Lower leg skin (tissue), 4 donors: ENCODE results near the gene TSC22D3. TPM values are rescaled to one million over a fixed set of nuclear protein-coding genes. Genes with fewer than 3 reads are reported as not detected.

Experiments
- DNase-seq, 2 donors: peaks; one replicate each; pipeline ENCODE4 v3.0.0-alpha.2; 2019; ENCODE audit warnings: low spot score in 2 of 2
- H3K4me3 ChIP-seq: fragments of 200-600 bp; sonication (generic); 2 replicates; pipeline ENCODE4 v1.5.1; 2017; ENCODE audit warnings: mild to moderate bottlenecking, low read depth; ENCODE audit not compliant: poor library complexity, severe bottlenecking
- CTCF ChIP-seq, 3 donors: fragments of 450-650 bp; IDR thresholded peaks; one replicate each; pipeline ENCODE4 v1.5.1; 2016; ENCODE audit warnings: antibody characterized with exemption in 3 of 3, mild to moderate bottlenecking in 3 of 3, moderate library complexity in 2 of 3
- POLR2A ChIP-seq, 2 donors: fragments of 450-650 bp; IDR thresholded peaks; one replicate each; pipeline ENCODE4 v1.6.1; 2016 to 2017; ENCODE audit warnings: antibody characterized with exemption in 2 of 2, mild to moderate bottlenecking in 1 of 2, moderate library complexity in 1 of 2
- WGBS, 2 donors: methylation state at CpG; one replicate each; pipeline ENCODE4 v1.1.5; 2018; 5-methylcytosine and 5-hydroxymethylcytosine counted together
- intact Hi-C: fragments of 100-400 bp; cut with DNase I; formaldehyde crosslinking; loops from one replicate; pipeline ENCODE4 v1.15.0; 2023; ENCODE audit warnings: low total_unique reads
- total RNA-seq, 4 donors: library from RNA; depleted of rRNA; stranded (reverse); fragments of >200 nt; gene quantifications; one replicate each; pipeline ENCODE4 v1.1.0, GENCODE V29; 2016

TSC22D3 gene
- total RNA-seq, 4 donors from 2014 or later = 474 to 1,005 (median 756) TPM

DNA sequence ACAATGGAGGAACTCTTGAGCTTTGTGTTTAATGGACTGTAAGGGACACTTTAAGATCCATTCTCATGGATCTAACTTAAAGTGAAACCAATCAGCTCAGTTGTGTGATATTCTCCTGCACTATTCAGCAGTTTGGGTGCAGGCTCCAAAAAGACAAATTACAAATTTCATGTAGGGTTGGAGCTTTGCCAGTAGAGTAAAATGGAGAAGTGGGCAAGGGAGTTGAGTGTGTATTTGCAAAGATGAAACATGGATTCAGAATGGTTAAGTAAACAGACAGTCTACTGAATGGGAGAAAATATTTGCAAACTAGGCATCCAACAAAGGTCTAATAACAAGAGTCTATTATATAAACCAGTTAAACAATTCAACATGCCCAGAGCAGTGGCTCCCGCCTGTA lies 28.8 kb upstream of the TSC22D3 start:
- no peak for TF ChIP-seq POLR2A (IDR thresholded peaks at IDR 0.05)
- no peak for TF ChIP-seq CTCF (IDR thresholded peaks at IDR 0.05)
- no peak for DNase-seq
- WGBS, 2 donors = 22 to 76% methylated on average over 1 of the region's 1 CpG
- intact Hi-C loops = no loop called here
- H3K4me3 ChIP-seq = no peak overlapping the region

DNA sequence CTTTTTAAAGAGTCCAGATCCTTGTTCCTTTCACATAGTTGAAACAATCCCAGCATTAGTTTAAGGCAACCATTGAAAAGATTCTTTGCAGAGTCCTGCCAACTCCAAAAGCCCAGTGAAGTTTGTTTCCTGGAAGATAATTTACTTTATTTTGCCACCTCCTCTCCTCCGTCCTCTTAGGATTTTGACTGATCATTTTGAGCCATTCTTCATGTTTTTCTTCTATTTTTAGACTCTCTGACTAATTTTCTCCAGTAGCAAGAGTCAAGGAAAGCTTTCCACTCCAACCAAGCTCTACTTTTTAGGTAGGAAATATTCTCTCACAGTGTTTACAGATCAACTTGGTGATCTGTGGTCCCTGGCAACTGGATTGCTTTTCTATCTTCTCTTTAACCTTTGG lies 12.2 kb upstream of the TSC22D3 start:
- intact Hi-C loops = no loop called here
- 6 to 8% methylated on average over 1 of the region's 1 CpG for WGBS, 2 donors
- no peak for DNase-seq
- TF ChIP-seq POLR2A (IDR thresholded peaks at IDR 0.05) (no peak), CTCF (IDR thresholded peaks at IDR 0.05) (no peak)
- no peak overlapping the region for H3K4me3 ChIP-seq

- DNase-seq = peak in 1 of 2 donors; percentile 62
- TF ChIP-seq POLR2A (IDR thresholded peaks at IDR 0.05) = no peak
- TF ChIP-seq CTCF (IDR thresholded peaks at IDR 0.05) = no peak
- no peak overlapping the region for H3K4me3 ChIP-seq
- intact Hi-C loops = no loop called here
- 92 to 94% methylated on average over 9 of the region's 9 CpGs for WGBS, 2 donors
Measured at GRCh38 chrX:107780525-107780924, 4.9 kb upstream of the TSC22D3 start.

DNA sequence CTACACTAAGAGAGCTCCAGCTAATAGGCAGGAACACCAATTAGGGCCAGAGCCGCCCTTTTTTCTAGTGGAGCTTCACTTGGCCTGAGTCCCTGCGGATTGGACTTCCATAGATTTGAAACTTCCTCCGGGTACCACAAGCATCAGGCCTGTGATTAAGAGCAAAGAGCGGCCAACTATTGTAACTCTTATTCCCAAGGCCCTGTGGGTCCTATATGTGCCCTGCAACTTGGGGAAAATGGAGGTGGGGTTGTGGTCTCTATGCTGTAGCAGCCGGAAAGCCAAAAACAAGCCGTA lies 1.9 kb upstream of the TSC22D3 start, which contains the start of gene NCBP2L:
Gene NCBP2L (plus strand): TSS at position 198 of the 297 bp plus-strand sequence. CDS start 16,488 bp downstream, outside the sequence.
- TF ChIP-seq CTCF (IDR thresholded peaks at IDR 0.05) (no peak), POLR2A (IDR thresholded peaks at IDR 0.05) (no peak)
- DNase-seq = no peak
- 46 to 60% methylated on average over 6 of the region's 6 CpGs for WGBS, 2 donors
- H3K4me3 ChIP-seq = no peak within 1 kb of the TSS
- intact Hi-C loops = loop anchor here (5.0 kb wide), 1 partner anchor 115 kb away; no protein-coding TSS in a partner anchor

DNA sequence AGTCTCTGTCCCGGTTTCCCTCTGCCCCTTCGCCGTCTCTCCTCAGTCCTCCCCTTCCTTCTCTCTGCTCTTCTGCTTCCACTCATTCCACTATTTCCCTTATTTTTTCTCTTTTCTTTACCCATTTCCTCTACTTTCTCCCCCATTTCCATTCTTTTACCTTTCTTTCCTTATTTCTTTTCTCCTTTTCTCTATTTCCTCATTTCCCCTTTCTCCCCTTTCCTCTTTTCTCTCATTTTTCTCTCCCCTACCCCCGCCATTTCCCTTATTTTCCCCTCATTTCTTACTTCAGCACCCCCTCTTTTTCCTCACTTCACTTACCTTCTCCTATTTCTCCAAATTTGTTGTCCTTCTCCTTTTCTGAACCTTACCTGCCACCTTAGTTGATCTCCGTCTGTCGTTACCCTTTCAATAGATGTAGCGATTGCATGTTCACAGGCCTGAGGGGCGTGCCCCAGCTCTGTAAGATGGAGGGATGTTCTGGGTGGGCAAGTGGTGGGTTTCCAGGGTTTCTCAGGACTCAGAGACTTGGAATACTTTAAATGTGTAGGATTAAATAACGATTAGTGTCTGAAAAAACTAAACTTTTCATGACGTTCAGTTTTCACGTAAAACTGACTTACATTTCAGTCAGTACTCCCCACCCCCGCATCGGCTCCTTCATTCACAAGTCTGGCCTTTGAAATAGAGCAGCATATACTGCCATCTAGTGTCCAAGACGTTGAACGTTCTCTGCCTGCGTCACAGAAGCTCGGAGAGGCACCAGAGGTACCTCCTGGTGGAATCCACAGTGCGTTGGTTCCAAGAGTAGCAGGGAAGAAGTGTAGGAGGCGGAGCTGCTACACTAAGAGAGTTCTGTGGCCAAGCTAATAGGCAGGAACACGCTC lies 1.3 kb upstream of the TSC22D3 start:
- 5 to 13% methylated on average over 20 of the region's 20 CpGs for WGBS, 2 donors
- intact Hi-C loops = loop anchor here (5.0 kb wide), 1 partner anchor 115 kb away; no protein-coding TSS in a partner anchor
- DNase-seq = peak; percentile 87 to 95
- no peak overlapping the region for H3K4me3 ChIP-seq
- no peak for TF ChIP-seq CTCF (IDR thresholded peaks at IDR 0.05)
- no peak for TF ChIP-seq POLR2A (IDR thresholded peaks at IDR 0.05)
